Adrenal gland (tissue), 5 donors: ENCODE measurements around the gene GPR146.

Experiments
- CTCF ChIP-seq, 6 experiments: fragments of 450-650 bp in 4 of 6; fragments of 200-600 bp in 2 of 6; sonication (generic) in 1 of 6; IDR thresholded peaks; 1 replicate in 5 of 6; 2 replicates in 1 of 6; pipeline versions ENCODE4 v1.5.1 to v1.8.0; 2016 to 2021; ENCODE audit warnings: antibody characterized with exemption in 6 of 6, mild to moderate bottlenecking in 2 of 6, moderate library complexity in 1 of 6
- POLR2A ChIP-seq, 2 donors: fragments of 450-650 bp; IDR thresholded peaks; one replicate each; pipeline ENCODE4 v1.6.1; 2017; ENCODE audit warnings: antibody characterized with exemption in 2 of 2, mild to moderate bottlenecking in 2 of 2, moderate library complexity in 1 of 2
- donor health status: DM: no; HTN: no; CAD: no.

DNA sequence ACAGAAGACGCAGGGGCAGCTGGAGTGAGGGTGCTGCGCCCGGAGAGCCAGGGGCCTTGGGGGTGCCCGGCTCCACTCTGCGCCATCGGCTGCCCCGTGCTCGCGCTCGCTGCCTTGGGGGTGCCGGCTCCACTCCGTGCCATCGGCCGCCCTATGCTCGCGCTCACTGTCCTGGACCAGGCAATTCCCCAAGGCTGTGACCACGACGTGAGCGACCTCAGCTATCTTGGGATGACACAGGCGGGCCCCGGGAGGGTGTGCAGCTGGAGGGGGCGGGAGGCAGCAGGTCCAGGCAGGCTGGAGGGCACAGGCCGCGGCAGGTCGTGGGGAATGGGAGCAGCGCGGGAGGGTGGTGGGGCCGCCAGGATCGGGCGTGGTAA is 31.6 kb upstream of the GPR146 start:
- TF ChIP-seq CTCF (IDR thresholded peaks at IDR 0.05): no peak
- TF ChIP-seq POLR2A (IDR thresholded peaks at IDR 0.05): no peak
